Glutamatergic neuron (in vitro differentiated cells): ENCODE measurements around the gene ALDH3B2. TPM values are rescaled to one million over a fixed set of nuclear protein-coding genes. Genes with fewer than 3 reads are reported as not detected.
A peak's percentile ranks its signal among the peaks of the same experiment; 100 is the strongest.

Source experiments
- DNase-seq: peaks from one replicate; pipeline ENCODE4 v3.0.0; 2022
- H3K27ac Mint-ChIP-seq: one replicate; pipeline ENCODE4 v1.8.0; 2020; ENCODE audit warnings: mild to moderate bottlenecking, mixed read lengths, inconsistent platforms; ENCODE audit not compliant: unreplicated experiment
- H3K27me3 Mint-ChIP-seq: one replicate; pipeline ENCODE4 v1.8.0; 2020; ENCODE audit warnings: mild to moderate bottlenecking, moderate library complexity, mixed read lengths, inconsistent platforms; ENCODE audit not compliant: unreplicated experiment
- H3K36me3 Mint-ChIP-seq: one replicate; pipeline ENCODE4 v1.8.0; 2020; ENCODE audit warnings: mild to moderate bottlenecking, mixed read lengths, inconsistent platforms; ENCODE audit not compliant: unreplicated experiment
- H3K4me1 Mint-ChIP-seq: one replicate; pipeline ENCODE4 v1.8.0; 2020; ENCODE audit warnings: mild to moderate bottlenecking, low read depth, mixed read lengths, inconsistent platforms; ENCODE audit not compliant: unreplicated experiment
- H3K4me3 Mint-ChIP-seq: one replicate; pipeline ENCODE4 v1.8.0; 2020; ENCODE audit warnings: mild to moderate bottlenecking, mixed read lengths, inconsistent platforms; ENCODE audit not compliant: unreplicated experiment
- H3K9me3 Mint-ChIP-seq: one replicate; pipeline ENCODE4 v1.8.0; 2020; ENCODE audit warnings: mild to moderate bottlenecking, moderate library complexity, mixed read lengths, inconsistent platforms; ENCODE audit not compliant: unreplicated experiment
- total RNA-seq: library from RNA; stranded (reverse); fragmentation: NEBNext Ultra II Directional; extraction: Animal tissue kit (Norgen Biotek cat#: 25700); gene quantifications from one replicate; pipeline ENCODE4 v1.2.1, GENCODE V29; 2021; ENCODE audit not compliant: unreplicated experiment
- TF ChIP-seq, protein P1 (sequence below): fragments of 200-600 bp; sonication (generic); IDR thresholded peaks from one replicate; pipeline ENCODE4 v1.5.0; 2021; ENCODE audit not compliant: partially characterized antibody, unreplicated experiment

ALDH3B2 gene
- total RNA-seq, 1 donor from 2014 or later = not detected

- peaks cover 2% of the 10 kb centered on the region for H3K9me3 Mint-ChIP-seq
- no peak overlapping the region for H3K4me3 Mint-ChIP-seq
- peaks cover 6% of the 10 kb centered on the region for H3K27me3 Mint-ChIP-seq
- H3K4me1 Mint-ChIP-seq = no peaks in the 10 kb centered on the region
- TF ChIP-seq, protein P1, sequence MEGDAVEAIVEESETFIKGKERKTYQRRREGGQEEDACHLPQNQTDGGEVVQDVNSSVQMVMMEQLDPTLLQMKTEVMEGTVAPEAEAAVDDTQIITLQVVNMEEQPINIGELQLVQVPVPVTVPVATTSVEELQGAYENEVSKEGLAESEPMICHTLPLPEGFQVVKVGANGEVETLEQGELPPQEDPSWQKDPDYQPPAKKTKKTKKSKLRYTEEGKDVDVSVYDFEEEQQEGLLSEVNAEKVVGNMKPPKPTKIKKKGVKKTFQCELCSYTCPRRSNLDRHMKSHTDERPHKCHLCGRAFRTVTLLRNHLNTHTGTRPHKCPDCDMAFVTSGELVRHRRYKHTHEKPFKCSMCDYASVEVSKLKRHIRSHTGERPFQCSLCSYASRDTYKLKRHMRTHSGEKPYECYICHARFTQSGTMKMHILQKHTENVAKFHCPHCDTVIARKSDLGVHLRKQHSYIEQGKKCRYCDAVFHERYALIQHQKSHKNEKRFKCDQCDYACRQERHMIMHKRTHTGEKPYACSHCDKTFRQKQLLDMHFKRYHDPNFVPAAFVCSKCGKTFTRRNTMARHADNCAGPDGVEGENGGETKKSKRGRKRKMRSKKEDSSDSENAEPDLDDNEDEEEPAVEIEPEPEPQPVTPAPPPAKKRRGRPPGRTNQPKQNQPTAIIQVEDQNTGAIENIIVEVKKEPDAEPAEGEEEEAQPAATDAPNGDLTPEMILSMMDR = peak; percentile 85
- no peaks in the 10 kb centered on the region for H3K36me3 Mint-ChIP-seq
- peak; percentile 80 for DNase-seq
- no peak overlapping the region for H3K27ac Mint-ChIP-seq
Observed at GRCh38 chr11:67613960-67614715, 60.3 kb downstream of the ALDH3B2 start.

- no peak overlapping the region for H3K4me3 Mint-ChIP-seq
- no peaks in the 10 kb centered on the region for H3K4me1 Mint-ChIP-seq
- DNase-seq = no peak
- H3K27ac Mint-ChIP-seq = no peak overlapping the region
- H3K36me3 Mint-ChIP-seq = no peaks in the 10 kb centered on the region
- TF ChIP-seq, protein P1 = no peak
- peaks cover 2% of the 10 kb centered on the region for H3K9me3 Mint-ChIP-seq
- peaks cover 6% of the 10 kb centered on the region for H3K27me3 Mint-ChIP-seq
Observed at GRCh38 chr11:67613313-67613959, 61.0 kb downstream of the ALDH3B2 start.

DNA sequence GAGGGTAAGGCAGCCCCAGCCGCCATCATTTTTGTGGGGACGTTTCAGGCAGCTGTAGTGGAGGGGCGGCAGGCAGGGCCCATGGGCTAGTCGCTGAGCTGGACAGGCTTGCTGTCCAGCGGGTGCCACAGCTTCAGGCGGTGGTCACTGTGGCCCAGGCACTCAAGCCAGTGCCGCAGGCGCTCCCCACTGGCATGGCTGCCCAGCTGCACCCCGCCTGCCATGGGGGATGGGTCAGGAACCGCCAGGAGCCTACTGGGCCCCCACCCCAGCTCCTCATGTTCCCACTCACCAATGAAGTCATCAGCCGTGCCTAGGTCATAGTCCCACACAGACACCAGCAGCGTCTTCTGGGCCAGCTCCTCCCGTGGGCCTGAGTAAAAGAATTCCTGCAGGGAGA lies 61.7 kb downstream of the ALDH3B2 start:
- TF ChIP-seq, protein P1 = no peak
- H3K27ac Mint-ChIP-seq = no peak overlapping the region
- DNase-seq = no peak
- no peaks in the 10 kb centered on the region for H3K36me3 Mint-ChIP-seq
- peaks cover 2% of the 10 kb centered on the region for H3K9me3 Mint-ChIP-seq
- H3K4me1 Mint-ChIP-seq = no peaks in the 10 kb centered on the region
- peaks cover 6% of the 10 kb centered on the region for H3K27me3 Mint-ChIP-seq
- no peak overlapping the region for H3K4me3 Mint-ChIP-seq

Other genes starting within 250 kb of the ALDH3B2 start
- 69.0 TPM for gene RPS6KB2, start 246.1 kb downstream of the ALDH3B2 start, total RNA-seq
- 2.1 TPM for gene PTPRCAP, start 236.9 kb downstream of the ALDH3B2 start, total RNA-seq
- gene CORO1B, start 231.1 kb downstream of the ALDH3B2 start, total RNA-seq = 88.8 TPM
- gene GPR152, start 221.9 kb downstream of the ALDH3B2 start, total RNA-seq = not detected
- not detected for gene CABP4, start 219.3 kb downstream of the ALDH3B2 start, total RNA-seq
- 41.9 TPM for gene TMEM134, start 205.4 kb downstream of the ALDH3B2 start, total RNA-seq
- gene AIP, start 191.6 kb downstream of the ALDH3B2 start, total RNA-seq = 43.0 TPM
- 25.6 TPM for gene PITPNM1, start 169.3 kb downstream of the ALDH3B2 start, total RNA-seq
- gene CDK2AP2, start 166.5 kb downstream of the ALDH3B2 start, total RNA-seq = 21.9 TPM
- not detected for gene CABP2, start 151.2 kb downstream of the ALDH3B2 start, total RNA-seq
- gene GSTP1, start 90.8 kb downstream of the ALDH3B2 start, total RNA-seq = 712 TPM
- 216 TPM for gene NDUFV1, start 67.7 kb downstream of the ALDH3B2 start, total RNA-seq
- 5.8 TPM for gene NUDT8, start 44.7 kb downstream of the ALDH3B2 start, total RNA-seq
- gene TBX10, start 34.9 kb downstream of the ALDH3B2 start, total RNA-seq = not detected
- not detected for gene ACY3, start 23.9 kb downstream of the ALDH3B2 start, total RNA-seq